Measurements from ENCODE around the gene NPY5R.

DNA sequence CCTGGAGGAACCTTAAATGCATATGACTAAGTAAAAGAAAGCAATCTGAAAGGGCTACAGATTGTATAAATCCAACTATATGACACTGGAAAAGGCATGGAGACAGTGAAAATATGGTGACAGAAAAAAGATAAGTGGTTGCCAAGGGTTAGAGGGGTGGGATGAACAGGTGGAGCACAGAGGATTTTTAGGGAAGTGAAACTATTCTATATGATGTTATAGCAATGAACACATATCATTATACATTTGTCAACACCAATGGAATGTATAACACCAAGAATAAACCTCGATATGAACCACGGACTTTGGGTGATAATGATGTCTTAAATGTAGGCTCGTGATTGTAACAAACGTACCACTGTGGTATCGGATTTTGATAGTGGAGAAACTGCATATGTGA is 40.7 kb downstream of the NPY5R start:
- TF ChIP-seq, protein P1, sequence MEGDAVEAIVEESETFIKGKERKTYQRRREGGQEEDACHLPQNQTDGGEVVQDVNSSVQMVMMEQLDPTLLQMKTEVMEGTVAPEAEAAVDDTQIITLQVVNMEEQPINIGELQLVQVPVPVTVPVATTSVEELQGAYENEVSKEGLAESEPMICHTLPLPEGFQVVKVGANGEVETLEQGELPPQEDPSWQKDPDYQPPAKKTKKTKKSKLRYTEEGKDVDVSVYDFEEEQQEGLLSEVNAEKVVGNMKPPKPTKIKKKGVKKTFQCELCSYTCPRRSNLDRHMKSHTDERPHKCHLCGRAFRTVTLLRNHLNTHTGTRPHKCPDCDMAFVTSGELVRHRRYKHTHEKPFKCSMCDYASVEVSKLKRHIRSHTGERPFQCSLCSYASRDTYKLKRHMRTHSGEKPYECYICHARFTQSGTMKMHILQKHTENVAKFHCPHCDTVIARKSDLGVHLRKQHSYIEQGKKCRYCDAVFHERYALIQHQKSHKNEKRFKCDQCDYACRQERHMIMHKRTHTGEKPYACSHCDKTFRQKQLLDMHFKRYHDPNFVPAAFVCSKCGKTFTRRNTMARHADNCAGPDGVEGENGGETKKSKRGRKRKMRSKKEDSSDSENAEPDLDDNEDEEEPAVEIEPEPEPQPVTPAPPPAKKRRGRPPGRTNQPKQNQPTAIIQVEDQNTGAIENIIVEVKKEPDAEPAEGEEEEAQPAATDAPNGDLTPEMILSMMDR (IDR thresholded peaks at IDR 0.05; ENCODE audit: low read depth, low read length): no peak
- TF ChIP-seq POLR2A (IDR thresholded peaks at IDR 0.05; ENCODE audit: extremely low read depth, insufficient read length): no peak
- TF ChIP-seq MYC (IDR thresholded peaks at IDR 0.05; ENCODE audit: low read depth, low read length): no peak
